Measurements from ENCODE around the gene MAPK8IP3. TPM values are rescaled to one million over a fixed set of nuclear protein-coding genes. Genes with fewer than 3 reads are reported as not detected.

The MAPK8IP3 gene
- total RNA-seq, 1 donor from 2014 or later: 45.0 TPM

DNA sequence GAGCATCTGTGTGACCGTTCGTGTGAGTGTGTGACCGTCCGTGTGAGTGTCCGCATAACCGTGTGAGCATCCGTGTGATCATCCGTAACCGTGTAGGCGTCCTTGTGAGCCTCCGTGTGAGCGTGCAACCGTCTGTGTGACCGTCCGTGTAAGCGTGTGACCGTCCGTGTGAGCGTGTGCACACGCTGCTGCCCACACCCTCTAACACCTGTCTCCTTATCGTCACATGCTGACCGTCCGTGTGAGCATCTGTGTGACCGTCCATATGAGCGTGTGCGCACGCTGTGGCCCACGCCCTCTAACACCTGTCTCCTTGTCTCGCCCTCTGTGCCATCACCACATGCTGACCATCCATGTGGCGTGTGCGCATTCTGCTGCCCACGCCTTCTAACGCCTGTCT, 34.2 kb downstream of the MAPK8IP3 start:
- DNase-seq: no peak

DNA sequence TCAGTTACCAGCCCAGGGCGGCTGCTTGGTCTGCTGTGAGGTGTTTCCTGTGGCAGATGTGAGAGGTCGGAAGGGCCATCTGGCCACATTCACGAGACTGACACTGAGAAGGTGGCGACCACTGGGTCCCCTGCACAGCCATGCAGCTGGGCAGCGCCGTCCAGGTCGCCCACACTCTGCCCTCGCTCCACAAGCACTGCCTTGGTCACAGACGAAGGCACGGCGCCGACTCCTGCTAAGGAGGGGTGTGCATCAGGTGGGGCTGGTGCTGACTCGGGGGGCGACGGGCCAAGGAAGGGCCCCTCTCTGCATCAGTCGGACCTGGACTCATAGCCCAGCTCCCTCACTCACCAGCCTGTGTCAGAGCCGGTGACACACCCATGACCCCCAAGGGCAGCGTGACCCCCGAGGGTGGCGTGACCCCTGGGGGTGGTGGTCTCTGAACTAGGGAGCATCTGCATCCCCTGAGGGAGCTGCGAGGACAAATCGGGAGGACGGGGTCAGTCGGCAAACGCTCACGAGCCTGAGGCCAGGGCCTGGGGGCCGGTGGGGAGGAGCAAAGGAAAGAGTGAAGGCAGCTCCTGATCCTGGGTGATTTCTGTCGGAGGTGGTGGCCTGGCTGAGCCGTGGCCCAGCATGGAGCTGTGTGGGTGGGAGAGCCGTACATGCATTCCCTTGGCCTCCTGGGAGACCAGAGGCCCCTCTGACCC, 34.9 kb downstream of the MAPK8IP3 start:
- no peak for DNase-seq

DNA sequence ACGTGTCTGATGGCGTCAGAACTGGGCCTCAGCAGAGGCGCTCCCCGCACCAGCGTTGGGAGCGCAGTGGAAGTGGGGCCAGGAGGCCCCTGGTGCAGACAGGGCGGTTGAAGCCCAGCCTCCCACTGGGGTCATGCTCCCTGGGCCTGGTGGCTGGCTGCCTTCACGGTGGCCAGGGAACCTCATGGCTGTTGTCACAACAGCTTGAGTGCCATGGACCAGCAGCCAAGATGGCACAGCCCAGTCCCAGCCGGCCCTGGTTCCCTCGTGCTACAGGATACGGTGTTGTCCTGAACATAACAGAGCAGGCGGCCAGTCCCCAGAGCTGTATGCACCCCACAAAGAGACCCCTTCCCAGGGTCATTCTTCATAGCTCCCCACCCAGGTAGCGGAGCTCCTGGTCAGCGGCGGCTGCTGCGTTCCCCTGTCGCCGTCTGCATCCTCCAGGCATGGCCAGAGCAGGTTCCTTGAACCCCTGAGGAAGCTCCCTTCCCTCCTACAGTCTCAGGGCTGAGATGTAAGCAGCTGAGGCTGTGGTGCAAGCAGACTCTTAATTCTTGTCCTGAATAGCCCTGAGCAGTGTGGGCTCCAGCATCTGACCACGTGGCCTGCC, 35.7 kb downstream of the MAPK8IP3 start:
- no peak for DNase-seq

DNA sequence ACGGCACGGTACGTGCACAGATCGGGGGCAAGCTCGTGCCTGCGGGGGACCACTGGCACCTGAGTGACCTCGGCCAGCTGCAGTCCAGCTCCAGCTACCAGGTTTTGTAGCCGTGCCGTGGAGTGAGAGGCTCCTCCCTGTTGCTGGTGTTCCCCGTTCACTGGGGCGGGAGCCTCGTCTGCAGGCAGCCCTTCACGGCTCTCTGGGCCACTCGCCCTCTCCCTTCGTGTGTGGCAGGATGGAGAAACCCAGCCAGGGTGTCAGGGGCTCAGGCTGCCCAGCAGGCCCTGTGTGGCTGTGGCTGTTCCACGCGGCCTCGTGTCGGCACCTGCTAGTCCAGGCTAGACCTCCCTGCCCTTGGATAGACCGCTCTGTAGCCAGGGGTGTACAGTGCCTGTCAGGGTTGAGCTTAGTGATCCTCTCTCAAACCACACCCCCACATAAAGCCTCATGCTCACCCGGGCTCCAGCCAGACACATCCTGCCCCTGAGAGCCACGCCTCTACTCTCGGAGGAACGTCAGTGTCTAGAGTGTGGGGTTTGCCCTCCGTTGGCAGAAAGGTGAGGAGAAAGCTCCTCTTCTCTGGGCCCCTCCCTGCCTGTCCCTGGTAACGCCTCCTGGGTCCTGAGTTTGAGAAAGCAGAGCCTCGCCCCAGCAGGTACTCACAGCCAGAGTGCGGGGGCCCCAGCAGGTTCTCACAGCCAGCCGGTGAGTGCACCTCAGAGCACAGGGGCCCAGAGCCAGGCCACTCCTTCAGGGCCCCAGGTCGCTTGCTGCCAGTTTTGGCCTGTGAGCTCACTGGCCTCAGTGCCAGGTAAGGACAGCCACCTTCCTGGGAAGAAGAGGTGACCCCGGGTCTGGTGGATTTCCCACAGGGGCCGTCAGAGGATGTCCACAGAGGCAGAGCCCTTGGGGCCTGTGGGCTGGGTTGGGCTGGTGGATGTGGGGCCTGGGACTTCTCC, 37.7 kb downstream of the MAPK8IP3 start:
- DNase-seq: no peak

GRCh38 chr16:1744338-1744840, 38.4 kb downstream of the MAPK8IP3 start:
- DNase-seq: no peak

DNA sequence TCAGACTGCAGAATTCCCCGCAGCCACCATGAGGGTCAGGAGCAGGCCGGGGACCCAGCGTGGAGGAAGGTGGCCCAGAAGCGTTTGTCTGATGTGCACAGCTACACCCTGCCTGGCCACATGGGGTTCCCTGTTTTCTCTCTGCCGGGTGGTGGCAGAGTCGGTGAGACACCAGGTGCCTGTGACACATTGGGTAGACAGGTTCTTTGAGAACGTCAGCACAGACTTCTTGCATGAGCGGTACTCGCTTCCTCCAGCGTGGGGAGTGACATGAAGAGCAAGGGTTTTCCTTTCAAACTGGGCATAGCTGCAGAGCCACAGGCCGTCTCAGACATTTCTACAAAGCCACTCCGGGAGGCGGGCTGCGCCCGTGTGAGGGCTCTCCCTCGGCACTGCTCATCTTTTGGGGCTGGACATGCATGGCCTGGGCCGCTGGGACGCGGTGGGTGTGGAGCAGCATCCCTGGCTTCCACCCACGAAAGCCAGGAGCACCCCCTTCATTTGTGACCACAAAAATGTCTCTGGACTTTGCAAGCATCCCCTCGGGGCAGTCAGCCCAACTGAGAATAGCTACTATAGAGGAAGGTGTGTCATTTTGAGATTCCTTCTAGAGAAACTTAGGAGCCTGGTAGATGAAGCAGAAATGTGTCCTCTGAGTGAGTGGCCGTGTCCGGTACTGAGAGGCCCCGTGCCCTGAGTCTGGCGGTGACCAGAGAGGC, 39.3 kb downstream of the MAPK8IP3 start:
- DNase-seq: no peak

DNA sequence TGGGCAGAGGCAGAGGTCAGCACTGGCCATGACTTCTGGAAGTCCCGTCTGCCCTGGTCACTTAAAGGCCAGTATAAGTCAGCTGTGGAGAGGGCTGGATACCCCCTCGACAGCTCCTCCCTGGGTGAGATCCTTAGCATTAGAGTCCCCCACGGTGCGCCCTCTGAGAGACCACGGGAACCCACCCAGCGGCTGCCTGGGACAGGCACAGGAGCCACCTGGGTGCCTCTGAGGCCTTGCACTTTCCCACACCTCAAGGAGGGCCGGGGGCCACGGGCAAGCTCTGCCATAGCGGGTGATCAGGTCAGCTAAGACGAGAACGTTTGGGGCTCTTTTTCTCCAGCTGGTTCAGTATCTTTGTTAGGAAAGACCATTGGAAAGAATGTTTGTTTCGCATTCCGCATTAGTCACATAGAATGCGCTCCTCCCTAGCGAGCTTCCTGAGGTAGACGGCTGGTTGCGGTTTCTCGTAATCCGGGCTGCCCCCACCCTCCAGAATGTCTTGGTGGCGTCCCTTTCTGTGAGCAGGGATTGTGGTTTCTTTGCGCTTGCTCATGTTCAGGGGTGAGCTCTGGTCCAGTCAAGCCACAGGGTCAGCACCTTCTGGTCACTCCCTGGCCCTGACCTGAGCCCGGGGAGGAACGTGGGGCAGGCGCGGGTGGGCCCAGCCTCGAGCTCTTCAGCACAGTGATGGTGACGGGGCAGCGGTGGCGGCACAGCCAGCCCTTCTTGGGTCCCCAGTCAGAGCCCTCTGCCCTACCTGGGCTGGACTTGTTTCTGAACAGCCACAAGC, 40.1 kb downstream of the MAPK8IP3 start:
- peak; percentile 53 for DNase-seq

DNA sequence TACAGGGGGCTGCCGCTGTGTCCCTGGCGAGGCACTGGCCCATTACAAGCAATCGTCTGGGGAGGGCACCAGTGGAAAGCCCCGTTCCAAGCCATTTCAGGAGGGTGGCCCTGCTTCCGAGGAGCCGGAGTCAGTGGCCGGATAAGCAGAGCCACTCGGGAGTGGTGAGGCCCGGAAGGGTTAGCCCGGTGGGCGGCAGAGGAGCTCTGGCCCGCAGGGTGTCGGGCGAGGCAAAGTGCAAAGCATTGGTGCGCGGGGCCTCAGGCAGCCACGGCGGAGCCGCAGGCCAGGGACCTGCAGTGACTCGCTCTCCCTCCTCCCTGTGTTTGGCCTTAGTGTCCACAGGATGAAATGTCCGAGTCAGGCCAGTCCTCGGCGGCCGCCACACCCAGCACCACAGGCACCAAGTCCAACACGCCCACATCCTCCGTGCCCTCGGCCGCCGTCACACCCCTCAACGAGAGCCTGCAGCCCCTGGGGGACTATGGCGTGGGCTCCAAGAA, 40.7 kb downstream of the MAPK8IP3 start:
- no peak for DNase-seq

DNA sequence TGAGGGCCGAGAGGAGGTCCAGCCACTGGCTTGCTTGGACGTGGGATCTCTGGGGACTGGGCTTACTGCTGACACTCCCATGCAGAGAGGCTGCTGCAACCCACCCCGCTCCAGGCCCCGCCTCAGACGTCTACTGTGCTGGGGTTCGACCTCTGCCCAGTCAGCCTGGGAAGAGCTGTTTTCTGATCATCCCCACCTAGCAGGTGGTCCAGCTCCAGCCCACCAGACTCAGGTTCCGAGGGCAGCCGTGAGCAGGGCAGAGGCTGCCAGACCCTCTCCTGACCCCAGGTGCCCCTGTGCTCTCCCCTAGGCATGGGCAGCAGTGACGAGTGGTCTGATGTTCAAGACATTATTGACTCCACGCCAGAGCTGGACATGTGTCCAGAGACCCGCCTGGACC, 41.9 kb downstream of the MAPK8IP3 start:
- DNase-seq: no peak

- DNase-seq: no peak
These were observed 43.4 kb downstream of the MAPK8IP3 start for GRCh38 chr16:1749152-1750117.

- no peak for DNase-seq
These were observed 46.0 kb downstream of the MAPK8IP3 start for GRCh38 chr16:1751946-1752345.

DNA sequence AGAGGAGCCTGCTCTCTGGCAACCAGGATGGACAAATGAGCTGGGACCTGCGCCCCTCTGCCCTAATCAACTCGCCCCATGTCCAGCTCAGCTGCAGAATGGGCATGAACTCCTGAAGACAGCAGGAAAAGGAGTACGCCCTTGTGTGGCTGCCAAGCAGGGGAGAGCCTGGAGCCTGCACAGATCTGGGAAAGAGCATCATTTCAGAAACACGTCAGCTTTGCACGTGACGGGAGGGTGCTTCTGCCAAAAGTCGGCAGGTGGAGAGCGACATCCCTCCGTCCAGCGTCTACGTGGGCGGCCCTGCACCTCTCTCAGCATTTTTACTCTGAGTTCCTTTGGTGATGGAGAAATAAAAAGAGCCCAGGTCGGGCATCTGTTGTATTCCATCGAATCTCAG, 46.9 kb downstream of the MAPK8IP3 start:
- DNase-seq: no peak

DNA sequence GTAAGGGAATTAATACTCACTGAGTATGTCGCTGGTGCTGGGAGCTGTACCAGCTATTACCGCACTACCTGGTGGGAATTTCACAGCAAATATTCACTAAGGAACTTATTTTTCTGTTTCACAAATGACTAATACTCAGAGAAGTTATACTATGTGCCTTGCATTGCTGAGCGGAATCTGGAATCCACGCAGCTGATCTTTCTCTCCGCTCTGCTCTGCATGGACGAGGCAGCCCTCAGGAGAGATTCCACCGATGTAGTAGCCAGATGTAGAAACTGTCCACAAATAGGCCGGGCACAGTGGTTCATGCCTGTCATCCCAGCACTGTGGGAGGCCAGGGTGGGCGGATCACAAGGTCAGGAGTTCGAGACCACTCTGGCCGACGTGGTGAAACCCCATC, 48.2 kb downstream of the MAPK8IP3 start:
- DNase-seq: no peak

- no peak for DNase-seq
These were observed 51.9 kb downstream of the MAPK8IP3 start for GRCh38 chr16:1757714-1758461.

DNA sequence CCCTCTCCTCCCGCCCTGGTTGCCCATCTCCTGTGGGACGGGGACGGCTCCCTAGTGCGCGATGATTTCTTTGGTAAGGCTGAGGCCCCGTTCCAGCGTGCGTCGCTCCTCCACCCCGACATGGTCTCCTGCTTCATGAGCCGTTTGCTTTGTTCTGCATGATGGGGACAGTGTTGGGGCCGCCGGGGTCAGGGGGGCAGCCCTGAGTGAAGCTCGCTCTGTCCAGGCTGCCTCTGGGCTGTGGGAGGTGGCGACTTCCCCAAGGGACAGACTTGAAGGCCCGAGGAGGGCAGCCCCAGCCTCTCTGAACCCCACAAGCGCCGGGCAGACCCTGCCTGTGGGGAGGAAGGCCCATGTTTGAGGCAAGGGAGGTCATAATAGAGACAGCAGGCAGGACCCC, 52.9 kb downstream of the MAPK8IP3 start:
- no peak for DNase-seq

DNA sequence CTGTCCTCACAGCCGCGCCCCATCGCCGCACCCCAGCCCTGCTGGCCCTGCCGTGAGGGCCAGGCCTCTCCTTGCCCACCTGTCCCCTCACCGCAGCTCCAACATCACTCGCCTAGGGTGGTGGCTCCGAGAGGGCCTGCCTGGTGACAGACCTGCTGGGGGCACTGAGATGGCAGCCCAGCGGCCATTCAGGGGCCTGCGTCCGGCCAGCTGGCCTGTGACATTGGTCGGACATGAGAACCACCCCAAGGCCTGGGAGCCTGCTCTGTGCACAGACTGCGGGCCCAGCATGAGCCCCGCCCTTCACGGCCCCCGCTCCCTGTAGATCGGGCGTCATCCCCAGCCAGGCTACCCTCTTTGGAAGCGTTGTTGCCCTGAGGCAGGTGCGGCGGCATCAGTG, 53.5 kb downstream of the MAPK8IP3 start:
- DNase-seq: no peak

GRCh38 chr16:1760911-1761310, 54.9 kb downstream of the MAPK8IP3 start:
- DNase-seq: no peak

GRCh38 chr16:1761751-1762150, 55.8 kb downstream of the MAPK8IP3 start:
- no peak for DNase-seq

Data from tongue (tissue), 2 donors.